Ishikawa (cell line): ENCODE results near the gene ALDH1L1.

ENCODE experiments used
- CEBPB ChIP-seq: IDR thresholded peaks from 2 replicates; pipeline ENCODE4 v1.6.1; 2012
- CREB1 ChIP-seq: IDR thresholded peaks from 2 replicates; pipeline ENCODE4 v1.6.1; 2012; ENCODE audit warnings: low read depth
- EGR1 ChIP-seq: IDR thresholded peaks from 2 replicates; pipeline ENCODE4 v1.6.1; 2012
- EP300 ChIP-seq: IDR thresholded peaks from 2 replicates; pipeline ENCODE4 v1.6.1; 2012; ENCODE audit warnings: borderline replicate concordance
- FOXM1 ChIP-seq: IDR thresholded peaks from 2 replicates; pipeline ENCODE4 v1.6.1; 2012; ENCODE audit warnings: low read depth, borderline replicate concordance
- MAX ChIP-seq: IDR thresholded peaks from 2 replicates; pipeline ENCODE4 v1.6.1; 2012
- NFIC ChIP-seq: IDR thresholded peaks from 2 replicates; pipeline ENCODE4 v1.6.1; 2012
- RAD21 ChIP-seq: IDR thresholded peaks from 2 replicates; pipeline ENCODE4 v1.6.1; 2012; ENCODE audit warnings: low read depth
- REST ChIP-seq: IDR thresholded peaks from 2 replicates; pipeline ENCODE4 v1.6.1; 2012; ENCODE audit warnings: low read depth, mild to moderate bottlenecking
- TAF1 ChIP-seq: IDR thresholded peaks from 2 replicates; pipeline ENCODE4 v1.6.1; 2012; ENCODE audit warnings: low read depth, mild to moderate bottlenecking
- TCF12 ChIP-seq: IDR thresholded peaks from 2 replicates; pipeline ENCODE4 v1.6.1; 2012; ENCODE audit warnings: low read depth
- TEAD4 ChIP-seq: IDR thresholded peaks from 2 replicates; pipeline ENCODE4 v1.6.1; 2012
- USF1 ChIP-seq: IDR thresholded peaks from 2 replicates; pipeline ENCODE4 v1.6.1; 2012
- YY1 ChIP-seq: IDR thresholded peaks from 2 replicates; pipeline ENCODE4 v1.6.1; 2012; ENCODE audit warnings: low read depth
- ZBTB7A ChIP-seq: IDR thresholded peaks from 2 replicates; pipeline ENCODE4 v1.6.1; 2012; ENCODE audit warnings: low read depth

Gene ALDH1L1

GRCh38 chr3:126100634-126101301 is 79.6 kb downstream of the ALDH1L1 start:
- TF ChIP-seq NFIC (no peak), TAF1 (no peak), USF1 (no peak), EP300 (no peak), FOXM1 (no peak), YY1 (no peak), TCF12 (no peak), MAX (no peak), TEAD4 (no peak), CREB1 (no peak), REST (no peak), CEBPB (no peak), RAD21 (no peak), ZBTB7A (no peak), EGR1 (no peak)

GRCh38 chr3:126100269-126100633 is 80.1 kb downstream of the ALDH1L1 start:
- TF ChIP-seq CEBPB (no peak), EP300 (no peak), TAF1 (no peak), TCF12 (no peak), EGR1 (no peak), RAD21 (no peak), FOXM1 (no peak), REST (no peak), YY1 (no peak), MAX (no peak), CREB1 (no peak), ZBTB7A (no peak), TEAD4 (no peak), USF1 (no peak), NFIC (no peak)

- TF ChIP-seq NFIC (no peak), MAX (no peak), CEBPB (no peak), YY1 (no peak), FOXM1 (no peak), TAF1 (no peak), EP300 (no peak), TEAD4 (no peak), CREB1 (no peak), REST (no peak), TCF12 (no peak), ZBTB7A (no peak), USF1 (no peak), RAD21 (no peak), EGR1 (no peak)
These were observed 82.0 kb downstream of the ALDH1L1 start for GRCh38 chr3:126098391-126098858.
